Sigmoid colon (tissue), 4 donors: ENCODE data around the gene COL8A1.
A peak's percentile ranks its signal among the peaks of the same experiment; 100 is the strongest.

Source experiments
- CTCF ChIP-seq, 4 experiments: fragments of 450-650 bp in 3 of 4; fragments of 200-600 bp in 1 of 4; IDR thresholded peaks; one replicate each; pipeline ENCODE4 v1.5.1; 2016 to 2019; ENCODE audit warnings: antibody characterized with exemption in 4 of 4, mild to moderate bottlenecking in 3 of 4, moderate library complexity in 2 of 4
- POLR2A ChIP-seq, 2 donors: fragments of 450-650 bp; IDR thresholded peaks; one replicate each; pipeline ENCODE4 v1.6.1; 2016; ENCODE audit warnings: antibody characterized with exemption in 2 of 2, mild to moderate bottlenecking in 2 of 2, moderate library complexity in 2 of 2
- POLR2AphosphoS5 ChIP-seq, 4 donors: sonication (generic); formaldehyde crosslinking; IDR thresholded peaks; one replicate each; pipeline ENCODE4 v1.6.1; 2017; ENCODE audit warnings: antibody characterized with exemption in 4 of 4

GRCh38 chr3:99651531-99651930 is 13.1 kb downstream of the COL8A1 start:
- TF ChIP-seq CTCF (IDR thresholded peaks at IDR 0.05) (no peak), POLR2A (IDR thresholded peaks at IDR 0.05) (no peak), POLR2AphosphoS5 (IDR thresholded peaks at IDR 0.05) (peak in 3 of 4 donors; percentile 51 to 58 (median 54))
